Neural cell (in vitro differentiated cells): ENCODE data around the gene SFXN3. TPM values are rescaled to one million over a fixed set of nuclear protein-coding genes. Genes with fewer than 3 reads are reported as not detected.

Experiments used
- H2AFZ ChIP-seq: fragments of 200-600, 300-800 bp; sonication (generic), shearing (Covaris generic); 2 replicates; pipeline ENCODE4 v1.6.0; 2014; ENCODE audit warnings: low read depth, mild to moderate bottlenecking, antibody characterized with exemption, low read length, moderate library complexity
- H3F3A ChIP-seq: fragments of 200-600 bp; shearing (Covaris generic); 2 replicates; pipeline ENCODE4 v1.6.1; 2016; ENCODE audit warnings: mild to moderate bottlenecking, moderate library complexity, mixed read lengths, antibody characterized with exemption, low read length; ENCODE audit not compliant: insufficient read depth, poor library complexity, severe bottlenecking
- H3K27ac ChIP-seq: fragments of 200-600, 300-800 bp; sonication (generic), shearing (Covaris generic); 2 replicates; pipeline ENCODE4 v1.5.1; 2014; ENCODE audit warnings: mild to moderate bottlenecking, low read length, moderate library complexity
- H3K27me3 ChIP-seq: fragments of 300-800, 200-600 bp; sonication (generic), shearing (Covaris generic); 2 replicates; pipeline ENCODE4 v1.6.0; 2014; ENCODE audit warnings: mild to moderate bottlenecking, low read depth, low read length, moderate library complexity; ENCODE audit not compliant: insufficient read depth
- H3K36me3 ChIP-seq: fragments of 300-800, 200-600 bp; sonication (generic), shearing (Covaris generic); 2 replicates; pipeline ENCODE4 v1.5.1; 2014; ENCODE audit warnings: mild to moderate bottlenecking, antibody characterized with exemption, low read length, moderate library complexity; ENCODE audit not compliant: insufficient read depth
- H3K4me2 ChIP-seq: fragments of 300-800, 200-600 bp; sonication (generic), shearing (Covaris generic); 2 replicates; pipeline ENCODE4 v1.6.0; 2014; ENCODE audit warnings: mild to moderate bottlenecking, low read length
- H3K4me3 ChIP-seq: fragments of 300-800, 200-600 bp; sonication (generic), shearing (Covaris generic); 2 replicates; pipeline ENCODE4 v1.5.1; 2014; ENCODE audit warnings: mild to moderate bottlenecking, low read length, moderate library complexity
- H3K79me2 ChIP-seq: fragments of 200-600 bp; shearing (Covaris generic); replicated peaks from 2 replicates; pipeline ENCODE4 v1.6.0; 2014; ENCODE audit warnings: mild to moderate bottlenecking, low read length, moderate library complexity; ENCODE audit not compliant: insufficient read depth
- H3K9ac ChIP-seq: fragments of 300-800, 200-600 bp; sonication (generic), shearing (Covaris generic); 2 replicates; pipeline ENCODE4 v1.6.1; 2016; ENCODE audit warnings: mild to moderate bottlenecking, low read length, mixed read lengths
- H3K9me2 ChIP-seq: fragments of 200-600 bp; shearing (Covaris generic); 2 replicates; pipeline ENCODE4 v1.6.1; 2016; ENCODE audit warnings: mild to moderate bottlenecking, low read length, mixed read lengths; ENCODE audit not compliant: insufficient read depth
- H3K9me3 ChIP-seq: fragments of 200-600, 300-800 bp; sonication (generic), shearing (Covaris generic); 2 replicates; pipeline ENCODE4 v1.6.1; 2016; ENCODE audit warnings: mild to moderate bottlenecking, mixed run types, low read length, moderate library complexity, mixed read lengths
- H4K20me1 ChIP-seq: fragments of 200-600 bp; shearing (Covaris generic); 2 replicates; pipeline ENCODE4 v1.6.1; 2016; ENCODE audit warnings: mild to moderate bottlenecking, mixed run types; ENCODE audit not compliant: insufficient read depth
- CTCF ChIP-seq: fragments of 450-650 bp; IDR thresholded peaks from 2 replicates; pipeline ENCODE4 v1.5.1; 2014; ENCODE audit warnings: antibody characterized with exemption, mild to moderate bottlenecking, moderate library complexity; ENCODE audit not compliant: poor library complexity, severe bottlenecking
- EP300 ChIP-seq: fragments of 450-650 bp; conservative IDR thresholded peaks from 2 replicates; pipeline ENCODE4 v1.6.1; 2014; ENCODE audit warnings: antibody characterized with exemption, mild to moderate bottlenecking, moderate library complexity; ENCODE audit not compliant: poor library complexity, severe bottlenecking
- EZH2 ChIP-seq: fragments of 200-600, 300-800 bp; shearing (Covaris generic), sonication (generic); IDR thresholded peaks from 2 replicates; pipeline ENCODE4 v1.6.1; 2014; ENCODE audit warnings: antibody characterized with exemption, low read length, borderline replicate concordance, mild to moderate bottlenecking; ENCODE audit not compliant: insufficient read depth, poor library complexity, severe bottlenecking
- MXI1 ChIP-seq: fragments of 450-650 bp; conservative IDR thresholded peaks from 2 replicates; pipeline ENCODE4 v1.6.1; 2014; ENCODE audit warnings: antibody characterized with exemption, mild to moderate bottlenecking; ENCODE audit not compliant: poor library complexity, severe bottlenecking
- POLR2AphosphoS5 ChIP-seq: IDR thresholded peaks from 2 replicates; pipeline ENCODE4 v1.6.1; 2012
- RAD21 ChIP-seq: fragments of 450-650 bp; conservative IDR thresholded peaks from 2 replicates; pipeline ENCODE4 v1.6.1; 2014; ENCODE audit warnings: antibody characterized with exemption, mild to moderate bottlenecking, moderate library complexity
- REST ChIP-seq: IDR thresholded peaks from 2 replicates; pipeline ENCODE4 v1.6.1; 2012; ENCODE audit warnings: borderline replicate concordance
- SMC3 ChIP-seq: fragments of 450-650 bp; conservative IDR thresholded peaks from 2 replicates; pipeline ENCODE4 v1.6.1; 2014; ENCODE audit warnings: antibody characterized with exemption, mild to moderate bottlenecking, moderate library complexity; ENCODE audit not compliant: poor library complexity
- TAF1 ChIP-seq: IDR thresholded peaks from 2 replicates; pipeline ENCODE4 v1.6.1; 2012; ENCODE audit warnings: low read depth
- polyA plus RNA-seq: library from polyadenylated mRNA; depleted of rRNA; stranded (reverse); fragments of >200 nt; gene quantifications from 2 replicates; pipeline ENCODE4 v1.2.3, GENCODE V29; 2014

The SFXN3 gene
- polyA plus RNA-seq, 1 donor from 2014 or later, result 52.1 TPM

GRCh38 chr10:101000127-101000914 lies 30.7 kb upstream of the SFXN3 start:
- H3K27me3 ChIP-seq, result peaks cover 10% of the 10 kb centered on the region
- no peaks in the 10 kb centered on the region for H4K20me1 ChIP-seq
- H3K9ac ChIP-seq, result peak overlapping the region; percentile 96
- peaks cover 22% of the 10 kb centered on the region for H3K79me2 ChIP-seq
- H3K36me3 ChIP-seq, result no peaks in the 10 kb centered on the region
- H3K27ac ChIP-seq, result peak overlapping the region; percentile 53
- no peaks in the 10 kb centered on the region for H3K9me3 ChIP-seq
- TF ChIP-seq REST, result peak; percentile 51
- TF ChIP-seq EZH2, result no peak
- H3K4me2 ChIP-seq, result peak overlapping the region; percentile 88
- H3K4me3 ChIP-seq, result peak overlapping the region; percentile 80
- no peaks in the 10 kb centered on the region for H3K9me2 ChIP-seq
- H2AFZ ChIP-seq, result peak overlapping the region; percentile 51
- H3F3A ChIP-seq, result no peaks in the 10 kb centered on the region

- no peak overlapping the region for H2AFZ ChIP-seq
- H4K20me1 ChIP-seq, result no peaks in the 10 kb centered on the region
Measured at GRCh38 chr10:101000915-101001658, 29.9 kb upstream of the SFXN3 start.

More at GRCh38 chr10:101000915-101001658, 29.9 kb upstream of the SFXN3 start:
- Histone ChIP-seq H3K27me3 (peaks cover 10% of the 10 kb centered on the region), H3K79me2 (peaks cover 22% of the 10 kb centered on the region), H3K9me2 (no peaks in the 10 kb centered on the region), H3F3A (no peaks in the 10 kb centered on the region), H3K9ac (peak overlapping the region; percentile 96), H3K27ac (no peak overlapping the region), H3K4me2 (peak overlapping the region; percentile 42), H3K36me3 (no peaks in the 10 kb centered on the region), H3K4me3 (peak overlapping the region; percentile 80), H3K9me3 (no peaks in the 10 kb centered on the region)
- TF ChIP-seq EZH2 (no peak), POLR2AphosphoS5 (no peak), TAF1 (no peak), REST (no peak), MXI1 (no peak), RAD21 (no peak), CTCF (no peak), SMC3 (no peak), EP300 (no peak)
